HepG2 (cell line): ENCODE measurements around the gene ZNF3. TPM values are rescaled to one million over a fixed set of nuclear protein-coding genes. Genes with fewer than 3 reads are reported as not detected.
A peak's percentile ranks its signal among the peaks of the same experiment; 100 is the strongest.

Source experiments
- ATM ChIP-seq: fragments of 450-650 bp; IDR thresholded peaks from 2 replicates; pipeline ENCODE4 v1.7.1; 2017; ENCODE audit warnings: mild to moderate bottlenecking, borderline replicate concordance
- BCL6 ChIP-seq: IDR thresholded peaks from 2 replicates; pipeline ENCODE4 v1.6.1; 2016; ENCODE audit warnings: missing genetic modification reagents, missing compliant biosample characterization
- CEBPB ChIP-seq: IDR thresholded peaks from 2 replicates; pipeline ENCODE4 v1.6.1; 2011; ENCODE audit warnings: low read depth, low read length, improper control_type of control experiment, borderline replicate concordance
- CEBPG ChIP-seq: IDR thresholded peaks from 2 replicates; pipeline ENCODE4 v1.6.1; 2016
- ERF ChIP-seq: IDR thresholded peaks from 2 replicates; pipeline ENCODE4 v1.6.1; 2018; ENCODE audit warnings: missing biosample characterization, missing genetic modification reagents
- FOXA3 ChIP-seq: IDR thresholded peaks from 2 replicates; pipeline ENCODE4 v1.6.1; 2016; ENCODE audit warnings: missing genetic modification reagents, missing compliant biosample characterization
- ISX ChIP-seq: sonication (generic); formaldehyde crosslinking; conservative IDR thresholded peaks from 2 replicates; pipeline ENCODE4 v1.5.0; 2020; ENCODE audit warnings: missing genetic modification reagents
- ONECUT2 ChIP-seq: sonication (generic); formaldehyde crosslinking; IDR thresholded peaks from 2 replicates; pipeline ENCODE4 v1.4.0; 2020; ENCODE audit warnings: missing genetic modification reagents
- RAD21 ChIP-seq: fragments of 450-650 bp; formaldehyde crosslinking; IDR thresholded peaks from 2 replicates; pipeline ENCODE4 v1.5.0; 2020; ENCODE audit warnings: mild to moderate bottlenecking
- RORA ChIP-seq: sonication (generic); formaldehyde crosslinking; IDR thresholded peaks from 2 replicates; pipeline ENCODE4 v1.5.0; 2020; ENCODE audit warnings: mild to moderate bottlenecking, missing genetic modification reagents, moderate library complexity
- SKI ChIP-seq: fragments of 450-650 bp; IDR thresholded peaks from one replicate; pipeline ENCODE4 v1.6.1; 2018; ENCODE audit warnings: mild to moderate bottlenecking; ENCODE audit not compliant: partially characterized antibody
- SMC3 ChIP-seq: IDR thresholded peaks from 2 replicates; pipeline ENCODE4 v1.6.1; 2011; ENCODE audit warnings: low read length, improper control_type of control experiment
- STAG1 ChIP-seq: sonication (generic); formaldehyde crosslinking; IDR thresholded peaks from 2 replicates; pipeline ENCODE4 v1.4.0; 2020; ENCODE audit warnings: missing genetic modification reagents
- ZNF432 ChIP-seq: sonication (generic); formaldehyde crosslinking; IDR thresholded peaks from 2 replicates; pipeline ENCODE4 v1.5.0; 2020; ENCODE audit warnings: missing genetic modification reagents, mild to moderate bottlenecking, borderline replicate concordance
- ZNF776 ChIP-seq: sonication (generic); formaldehyde crosslinking; IDR thresholded peaks from 2 replicates; pipeline ENCODE4 v1.4.0; 2020; ENCODE audit warnings: mild to moderate bottlenecking, missing genetic modification reagents
- ZNF792 ChIP-seq: IDR thresholded peaks from 2 replicates; pipeline ENCODE4 v1.6.1; 2016
- polyA plus RNA-seq, 8 experiments: library from polyadenylated mRNA; depleted of rRNA in 3 of 8; stranded (reverse) in 7 of 8; unstranded in 1 of 8; fragments of >200 nt; fragmentation: Illumina TruSeq in 4 of 8; extraction: Trizol in 4 of 8; gene quantifications; 2 replicates each; pipeline versions ENCODE4 v1.2.1 to v1.2.3, GENCODE V29; 2011 to 2016; ENCODE audit warnings: low read depth in 4 of 8, missing spikeins in 1 of 8, mixed read lengths in 1 of 8; ENCODE audit not compliant: insufficient read depth in 1 of 8
- total RNA-seq, 5 experiments: library from RNA; depleted of rRNA; stranded (reverse); fragments of >200 nt; fragmentation: Illumina TruSeq; extraction: Trizol; gene quantifications; 2 replicates each; pipeline ENCODE4 v1.2.3, GENCODE V29; 2016; ENCODE audit warnings: low read depth in 1 of 5
- TF ChIP-seq, protein P1 (sequence below): sonication (generic); formaldehyde crosslinking; IDR thresholded peaks from 2 replicates; pipeline ENCODE4 v1.8.1; 2023; ENCODE audit warnings: mild to moderate bottlenecking, missing genetic modification reagents
- TF ChIP-seq, protein P2 (sequence below): sonication (generic); formaldehyde crosslinking; IDR thresholded peaks from 2 replicates; pipeline ENCODE4 v1.5.0; 2020; ENCODE audit warnings: mild to moderate bottlenecking, missing genetic modification reagents, moderate library complexity
- TF ChIP-seq, protein P3 (sequence below): IDR thresholded peaks from 2 replicates; pipeline ENCODE4 v1.6.1; 2012; ENCODE audit warnings: low read depth, low read length, improper control_type of control experiment

The ZNF3 gene
- total and polyA plus RNA-seq, 2 of the 13 experiments (the other 11 are each of a cell fraction or from before 2014, with no cell fraction given) = 33.7 to 56.9 TPM

DNA sequence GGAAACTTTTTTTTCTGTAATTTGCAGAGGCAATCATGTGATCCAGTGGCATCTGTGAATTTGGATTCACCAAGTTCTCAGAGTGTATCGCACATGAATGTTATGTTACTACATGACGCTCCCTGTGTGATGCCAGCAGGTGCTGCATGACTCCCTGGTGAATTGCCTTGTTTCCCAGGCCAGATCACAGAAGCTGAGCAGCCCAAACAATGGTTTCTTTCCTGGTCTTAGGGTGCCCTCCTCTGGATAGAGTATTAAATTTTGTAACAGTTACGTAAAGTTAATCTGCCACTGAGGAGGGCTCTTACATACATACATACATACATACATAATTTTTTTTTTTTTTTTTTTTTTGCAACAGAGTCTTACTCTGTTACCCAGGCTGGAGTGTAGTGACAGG lies 28.3 kb downstream of the ZNF3 start (continued):
- no peak for TF ChIP-seq ISX (CRISPR knock-in tag)
- peak; percentile 72 for TF ChIP-seq RAD21 (CRISPR knock-in tag)
- no peak for TF ChIP-seq BCL6 (CRISPR knock-in tag)
- TF ChIP-seq ONECUT2 (CRISPR knock-in tag) = no peak
- TF ChIP-seq STAG1 = peak; percentile 93
- no peak for TF ChIP-seq SKI
- TF ChIP-seq FOXA3 (CRISPR knock-in tag) = 0 out of 2 replicates have a peak, but pooled peaks have one; percentile 28
- TF ChIP-seq RORA (CRISPR knock-in tag) = no peak
- TF ChIP-seq ATM = no peak
- TF ChIP-seq ZNF776 = no peak
- TF ChIP-seq, protein P1, sequence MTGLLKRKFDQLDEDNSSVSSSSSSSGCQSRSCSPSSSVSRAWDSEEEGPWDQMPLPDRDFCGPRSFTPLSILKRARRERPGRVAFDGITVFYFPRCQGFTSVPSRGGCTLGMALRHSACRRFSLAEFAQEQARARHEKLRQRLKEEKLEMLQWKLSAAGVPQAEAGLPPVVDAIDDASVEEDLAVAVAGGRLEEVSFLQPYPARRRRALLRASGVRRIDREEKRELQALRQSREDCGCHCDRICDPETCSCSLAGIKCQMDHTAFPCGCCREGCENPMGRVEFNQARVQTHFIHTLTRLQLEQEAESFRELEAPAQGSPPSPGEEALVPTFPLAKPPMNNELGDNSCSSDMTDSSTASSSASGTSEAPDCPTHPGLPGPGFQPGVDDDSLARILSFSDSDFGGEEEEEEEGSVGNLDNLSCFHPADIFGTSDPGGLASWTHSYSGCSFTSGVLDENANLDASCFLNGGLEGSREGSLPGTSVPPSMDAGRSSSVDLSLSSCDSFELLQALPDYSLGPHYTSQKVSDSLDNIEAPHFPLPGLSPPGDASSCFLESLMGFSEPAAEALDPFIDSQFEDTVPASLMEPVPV (CRISPR knock-in tag) = no peak
- TF ChIP-seq ZNF432 (CRISPR knock-in tag) = no peak
- TF ChIP-seq ZNF792 (CRISPR knock-in tag) = no peak
- TF ChIP-seq ERF = 0 out of 2 replicates have a peak, but pooled peaks have one; percentile 45
- no peak for TF ChIP-seq CEBPB
- TF ChIP-seq, protein P2, sequence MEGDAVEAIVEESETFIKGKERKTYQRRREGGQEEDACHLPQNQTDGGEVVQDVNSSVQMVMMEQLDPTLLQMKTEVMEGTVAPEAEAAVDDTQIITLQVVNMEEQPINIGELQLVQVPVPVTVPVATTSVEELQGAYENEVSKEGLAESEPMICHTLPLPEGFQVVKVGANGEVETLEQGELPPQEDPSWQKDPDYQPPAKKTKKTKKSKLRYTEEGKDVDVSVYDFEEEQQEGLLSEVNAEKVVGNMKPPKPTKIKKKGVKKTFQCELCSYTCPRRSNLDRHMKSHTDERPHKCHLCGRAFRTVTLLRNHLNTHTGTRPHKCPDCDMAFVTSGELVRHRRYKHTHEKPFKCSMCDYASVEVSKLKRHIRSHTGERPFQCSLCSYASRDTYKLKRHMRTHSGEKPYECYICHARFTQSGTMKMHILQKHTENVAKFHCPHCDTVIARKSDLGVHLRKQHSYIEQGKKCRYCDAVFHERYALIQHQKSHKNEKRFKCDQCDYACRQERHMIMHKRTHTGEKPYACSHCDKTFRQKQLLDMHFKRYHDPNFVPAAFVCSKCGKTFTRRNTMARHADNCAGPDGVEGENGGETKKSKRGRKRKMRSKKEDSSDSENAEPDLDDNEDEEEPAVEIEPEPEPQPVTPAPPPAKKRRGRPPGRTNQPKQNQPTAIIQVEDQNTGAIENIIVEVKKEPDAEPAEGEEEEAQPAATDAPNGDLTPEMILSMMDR (CRISPR knock-in tag) = peak; percentile 83
- TF ChIP-seq, protein P3, sequence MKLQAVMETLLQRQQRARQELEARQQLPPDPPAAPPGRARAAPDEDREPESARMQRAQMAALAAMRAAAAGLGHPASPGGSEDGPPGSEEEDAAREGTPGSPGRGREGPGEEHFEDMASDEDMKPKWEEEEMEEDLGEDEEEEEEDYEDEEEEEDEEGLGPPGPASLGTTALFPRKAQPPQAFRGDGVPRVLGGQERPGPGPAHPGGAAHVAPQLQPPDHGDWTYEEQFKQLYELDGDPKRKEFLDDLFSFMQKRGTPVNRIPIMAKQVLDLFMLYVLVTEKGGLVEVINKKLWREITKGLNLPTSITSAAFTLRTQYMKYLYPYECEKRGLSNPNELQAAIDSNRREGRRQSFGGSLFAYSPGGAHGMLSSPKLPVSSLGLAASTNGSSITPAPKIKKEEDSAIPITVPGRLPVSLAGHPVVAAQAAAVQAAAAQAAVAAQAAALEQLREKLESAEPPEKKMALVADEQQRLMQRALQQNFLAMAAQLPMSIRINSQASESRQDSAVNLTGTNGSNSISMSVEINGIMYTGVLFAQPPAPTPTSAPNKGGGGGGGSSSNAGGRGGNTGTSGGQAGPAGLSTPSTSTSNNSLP = 0 out of 2 replicates have a peak, but pooled peaks have one; percentile 28
- TF ChIP-seq SMC3 = peak; percentile 91
- peak; percentile 62 for TF ChIP-seq CEBPG (CRISPR knock-in tag)
